Calu3 (cell line): Measurements from ENCODE around the gene KCNG4. TPM values are rescaled to one million over a fixed set of nuclear protein-coding genes. Genes with fewer than 3 reads are reported as not detected.

Source experiments
- BruUV-seq: library from RNA; stranded (reverse); fragments of 400-500 nt; replicated peaks from 2 replicates; lab custom pipeline; 2021; lab: Mats Ljungman, UMichigan
- CTCF ChIA-PET: fragments of 300-600 bp; sonication (Branson Sonifier 250); formaldehyde crosslinking; loops from one replicate; lab custom pipeline; 2022; ENCODE audit warnings: antibody characterized with exemption; lab: Charles Lee
- DNase-seq: peaks from one replicate; pipeline ENCODE4 v3.0.0; 2022
- H3K27ac Mint-ChIP-seq: one replicate; pipeline ENCODE4 v1.8.0; 2022; ENCODE audit warnings: mixed read lengths; ENCODE audit not compliant: unreplicated experiment
- H3K27me3 Mint-ChIP-seq: one replicate; pipeline ENCODE4 v1.8.0; 2022; ENCODE audit warnings: mixed read lengths; ENCODE audit not compliant: unreplicated experiment
- H3K36me3 Mint-ChIP-seq: one replicate; pipeline ENCODE4 v1.8.0; 2022; ENCODE audit warnings: mild to moderate bottlenecking, moderate library complexity, mixed read lengths; ENCODE audit not compliant: insufficient read depth, unreplicated experiment
- H3K4me1 Mint-ChIP-seq: one replicate; pipeline ENCODE4 v1.8.0; 2022; ENCODE audit warnings: mild to moderate bottlenecking, low read depth, mixed read lengths; ENCODE audit not compliant: unreplicated experiment
- H3K4me3 Mint-ChIP-seq: one replicate; pipeline ENCODE4 v1.8.0; 2022; ENCODE audit warnings: mild to moderate bottlenecking, low read depth, moderate library complexity, mixed read lengths; ENCODE audit not compliant: unreplicated experiment
- H3K9me3 Mint-ChIP-seq: one replicate; pipeline ENCODE4 v1.8.0; 2022; ENCODE audit warnings: low read depth, mixed read lengths; ENCODE audit not compliant: unreplicated experiment
- CTCF ChIP-seq: fragments of 200-600 bp; IDR thresholded peaks from one replicate; pipeline ENCODE4 v1.8.0; 2022; ENCODE audit warnings: antibody characterized with exemption; ENCODE audit not compliant: unreplicated experiment
- intact Hi-C: fragments of 100-400 bp; cut with micrococcal nuclease; formaldehyde crosslinking; loops from one replicate; pipeline ENCODE4 v1.10.0; 2022; ENCODE audit not compliant: unreplicated experiment
- total RNA-seq: library from RNA; stranded (reverse); gene quantifications from 2 replicates; pipeline ENCODE4 v1.2.3, GENCODE V29; 2022

KCNG4 gene
- total RNA-seq, 1 experiment from 2014 or later: not detected

GRCh38 chr16:84212154-84212553, 27.7 kb downstream of the KCNG4 start:
- no peak overlapping the region for H3K4me3 Mint-ChIP-seq
- H3K27me3 Mint-ChIP-seq: peaks cover 45% of the 10 kb centered on the region
- no peak overlapping the region for H3K27ac Mint-ChIP-seq
- intact Hi-C loops: no loop called here
- DNase-seq: no peak
- no peaks in the 10 kb centered on the region for H3K36me3 Mint-ChIP-seq
- CTCF ChIA-PET: interaction anchor here (0.7 kb wide), 1 partner anchor 25 kb away, joined by 3 read pairs; the partner anchor contains the start of gene TAF1C
- TF ChIP-seq CTCF: no peak
- H3K4me1 Mint-ChIP-seq: no peaks in the 10 kb centered on the region
- no peaks in the 10 kb centered on the region for H3K9me3 Mint-ChIP-seq
- no TSS peak for BruUV-seq

GRCh38 chr16:84209989-84210388, 29.8 kb downstream of the KCNG4 start:
- peaks cover 46% of the 10 kb centered on the region for H3K27me3 Mint-ChIP-seq
- H3K27ac Mint-ChIP-seq: no peak overlapping the region
- H3K4me1 Mint-ChIP-seq: no peaks in the 10 kb centered on the region
- no peak for DNase-seq
- TF ChIP-seq CTCF: no peak
- H3K36me3 Mint-ChIP-seq: no peaks in the 10 kb centered on the region
- H3K9me3 Mint-ChIP-seq: no peaks in the 10 kb centered on the region
- BruUV-seq: no TSS peak
- CTCF ChIA-PET: interaction anchor here (0.6 to 0.7 kb wide), 2 partner anchors 141 to 385 kb away, joined by 4 to 6 read pairs; no protein-coding TSS in a partner anchor
- intact Hi-C loops: no loop called here
- H3K4me3 Mint-ChIP-seq: no peak overlapping the region

- H3K4me1 Mint-ChIP-seq: no peaks in the 10 kb centered on the region
These were observed 31.9 kb downstream of the KCNG4 start for GRCh38 chr16:84207879-84208278.

GRCh38 chr16:84207251-84207650, 32.6 kb downstream of the KCNG4 start:
- TF ChIP-seq CTCF: no peak
- intact Hi-C loops: no loop called here
- H3K9me3 Mint-ChIP-seq: no peaks in the 10 kb centered on the region
- no TSS peak for BruUV-seq
- no peak for DNase-seq
- peaks cover 51% of the 10 kb centered on the region for H3K27me3 Mint-ChIP-seq
- no peak overlapping the region for H3K4me3 Mint-ChIP-seq
- H3K27ac Mint-ChIP-seq: no peak overlapping the region
- no peaks in the 10 kb centered on the region for H3K36me3 Mint-ChIP-seq
- H3K4me1 Mint-ChIP-seq: no peaks in the 10 kb centered on the region
- CTCF ChIA-PET: no interaction called here

More at GRCh38 chr16:84207879-84208278, 31.9 kb downstream of the KCNG4 start:
- no peak for TF ChIP-seq CTCF
- DNase-seq: no peak
- no TSS peak for BruUV-seq
- no peak overlapping the region for H3K27ac Mint-ChIP-seq
- H3K36me3 Mint-ChIP-seq: no peaks in the 10 kb centered on the region
- no peaks in the 10 kb centered on the region for H3K9me3 Mint-ChIP-seq
- CTCF ChIA-PET: interaction anchor here (0.6 to 1.1 kb wide), 2 partner anchors 8 to 883 kb away, joined by 3 to 4 read pairs; no protein-coding TSS in a partner anchor
- intact Hi-C loops: no loop called here
- no peak overlapping the region for H3K4me3 Mint-ChIP-seq
- peaks cover 51% of the 10 kb centered on the region for H3K27me3 Mint-ChIP-seq
